Measurements from ENCODE around the gene OR6K3.

OR6K3 gene

GRCh38 chr1:158700552-158700951 lies 20.0 kb downstream of the OR6K3 start, which contains the start of gene OR6K2:
OR6K2 (minus strand) TSS chr1:158700652; CDS start chr1:158700652, 0 bp downstream.
- Histone ChIP-seq H3K9me3 (ENCODE audit: insufficient read depth, low read depth, low read length) (no peaks in the 10 kb centered on the region), H3K4me3 (ENCODE audit: low read length, poor library complexity, severe bottlenecking) (no peak within 1 kb of the TSS), H3K4me1 (ENCODE audit: insufficient read depth, low read length, poor library complexity, severe bottlenecking) (no peaks in the 10 kb centered on the region), H4K20me1 (ENCODE audit: insufficient read depth, low read length, poor library complexity, severe bottlenecking) (no peaks in the 10 kb centered on the region), H3K4me2 (ENCODE audit: low read depth, low read length, poor library complexity, severe bottlenecking) (no peak within 1 kb of the TSS), H3K9ac (ENCODE audit: low read depth, low read length, poor library complexity, severe bottlenecking) (no peak within 1 kb of the TSS), H3K9me2 (replicated peaks; ENCODE audit: low read depth, low read length) (no peaks in the 10 kb centered on the region), H3K27me3 (ENCODE audit: insufficient read depth, low read length, poor library complexity, severe bottlenecking) (no peaks in the 10 kb centered on the region), H3K36me3 (ENCODE audit: insufficient read depth, low read length) (no peaks in the 10 kb centered on the region), H2AFZ (ENCODE audit: low read length) (no peak within 1 kb of the TSS), H3F3A (ENCODE audit: low read depth) (no peaks in the 10 kb centered on the region), H3K79me2 (ENCODE audit: insufficient read depth, low read length) (no peaks in the 10 kb centered on the region)
- TF ChIP-seq CTCF (conservative IDR thresholded peaks at IDR 0.05; ENCODE audit: low read length): no peak
- TF ChIP-seq EZH2phosphoT487 (IDR thresholded peaks at IDR 0.05; ENCODE audit: borderline replicate concordance): no peak

GRCh38 chr1:158694596-158694995 lies 25.9 kb downstream of the OR6K3 start:
- no peaks in the 10 kb centered on the region for H3K9me2 ChIP-seq (replicated peaks; ENCODE audit: low read depth, low read length)
- no peaks in the 10 kb centered on the region for H3K27me3 ChIP-seq (ENCODE audit: insufficient read depth, low read length, poor library complexity, severe bottlenecking)
- no peaks in the 10 kb centered on the region for H3K4me1 ChIP-seq (ENCODE audit: insufficient read depth, low read length, poor library complexity, severe bottlenecking)
- TF ChIP-seq EZH2phosphoT487 (IDR thresholded peaks at IDR 0.05; ENCODE audit: borderline replicate concordance) (no peak), CTCF (conservative IDR thresholded peaks at IDR 0.05; ENCODE audit: low read length) (no peak)
- H3K79me2 ChIP-seq (ENCODE audit: insufficient read depth, low read length): no peaks in the 10 kb centered on the region
- no peak overlapping the region for H3K9ac ChIP-seq (ENCODE audit: low read depth, low read length, poor library complexity, severe bottlenecking)
- no peak overlapping the region for H3K4me2 ChIP-seq (ENCODE audit: low read depth, low read length, poor library complexity, severe bottlenecking)
- no peaks in the 10 kb centered on the region for H4K20me1 ChIP-seq (ENCODE audit: insufficient read depth, low read length, poor library complexity, severe bottlenecking)
- no peaks in the 10 kb centered on the region for H3F3A ChIP-seq (ENCODE audit: low read depth)
- H3K9me3 ChIP-seq (ENCODE audit: insufficient read depth, low read depth, low read length): no peaks in the 10 kb centered on the region
- no peak overlapping the region for H3K4me3 ChIP-seq (ENCODE audit: low read length, poor library complexity, severe bottlenecking)
- H2AFZ ChIP-seq (ENCODE audit: low read length): no peak overlapping the region
- no peaks in the 10 kb centered on the region for H3K36me3 ChIP-seq (ENCODE audit: insufficient read depth, low read length)

- H3K4me1 ChIP-seq (ENCODE audit: insufficient read depth, low read length, poor library complexity, severe bottlenecking): no peaks in the 10 kb centered on the region
- no peak overlapping the region for H3K4me2 ChIP-seq (ENCODE audit: low read depth, low read length, poor library complexity, severe bottlenecking)
- TF ChIP-seq EZH2phosphoT487 (IDR thresholded peaks at IDR 0.05; ENCODE audit: borderline replicate concordance) (no peak), CTCF (conservative IDR thresholded peaks at IDR 0.05; ENCODE audit: low read length) (no peak)
- no peaks in the 10 kb centered on the region for H3K36me3 ChIP-seq (ENCODE audit: insufficient read depth, low read length)
- no peaks in the 10 kb centered on the region for H3K27me3 ChIP-seq (ENCODE audit: insufficient read depth, low read length, poor library complexity, severe bottlenecking)
- H3K9me3 ChIP-seq (ENCODE audit: insufficient read depth, low read depth, low read length): no peaks in the 10 kb centered on the region
- no peaks in the 10 kb centered on the region for H4K20me1 ChIP-seq (ENCODE audit: insufficient read depth, low read length, poor library complexity, severe bottlenecking)
- H3K4me3 ChIP-seq (ENCODE audit: low read length, poor library complexity, severe bottlenecking): no peak overlapping the region
- H3K79me2 ChIP-seq (ENCODE audit: insufficient read depth, low read length): no peaks in the 10 kb centered on the region
- H3K9me2 ChIP-seq (replicated peaks; ENCODE audit: low read depth, low read length): no peaks in the 10 kb centered on the region
- H3F3A ChIP-seq (ENCODE audit: low read depth): no peaks in the 10 kb centered on the region
- no peak overlapping the region for H2AFZ ChIP-seq (ENCODE audit: low read length)
- no peak overlapping the region for H3K9ac ChIP-seq (ENCODE audit: low read depth, low read length, poor library complexity, severe bottlenecking)
Observed at GRCh38 chr1:158692356-158692755, 28.2 kb downstream of the OR6K3 start.

All from Loucy (cell line).